ENCODE data around the gene COMP. TPM values are rescaled to one million over a fixed set of nuclear protein-coding genes. Genes with fewer than 3 reads are reported as not detected.

Gene COMP
- total and polyA plus RNA-seq, 2 donors: 0.09 to 1.5 TPM

DNA sequence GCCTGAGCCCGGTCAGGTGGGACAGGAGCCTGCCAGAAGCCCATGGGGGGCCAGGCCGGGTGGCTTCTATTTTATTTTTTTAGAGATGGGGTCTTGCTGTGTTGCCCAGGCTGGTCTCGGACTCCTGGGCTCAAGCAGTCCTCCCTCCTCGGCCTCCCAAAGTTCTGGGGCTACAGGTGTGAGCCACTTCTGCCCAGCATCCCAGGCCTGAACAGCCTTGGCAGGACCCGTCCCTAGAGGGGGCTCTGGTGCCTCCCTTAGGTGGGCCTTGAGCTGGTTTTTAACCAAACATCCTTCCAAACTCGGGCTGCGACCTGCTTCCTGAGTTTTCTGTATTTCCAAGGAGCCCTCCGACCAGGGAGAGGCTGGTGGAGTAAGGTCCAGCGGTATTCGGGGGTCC is 10.5 kb downstream of the COMP start:
- H3K36me3 ChIP-seq (ENCODE audit: control insufficient read depth in 2 of 2, insufficient read depth in 2 of 2, low read length in 1 of 2): no peaks in the 10 kb centered on the region
- WGBS: 89% methylated on average over 10 of the region's 10 CpGs
- peaks cover 0 to 5% of the 10 kb centered on the region in 2 donors for H3K4me1 ChIP-seq (ENCODE audit: control insufficient read depth in 2 of 2, insufficient read depth in 2 of 2, low read length in 2 of 2)
- H3K4me3 ChIP-seq (ENCODE audit: low read length in 2 of 2): no peak overlapping the region
- H3K27ac ChIP-seq (ENCODE audit: low read depth in 1 of 2, low read length in 1 of 2): no peak overlapping the region
- DNase-seq (ENCODE audit: low read depth in 6 of 9, low spot score in 9 of 9): no peak
- peaks cover 7 to 80% of the 10 kb centered on the region in 2 donors for H3K27me3 ChIP-seq (ENCODE audit: control insufficient read depth in 2 of 2, insufficient read depth in 1 of 2, low read length in 1 of 2)
- peaks cover 0 to 6% of the 10 kb centered on the region in 2 donors for H3K9me3 ChIP-seq (ENCODE audit: control insufficient read depth in 2 of 2, insufficient read depth in 1 of 2, low read length in 1 of 2)

DNA sequence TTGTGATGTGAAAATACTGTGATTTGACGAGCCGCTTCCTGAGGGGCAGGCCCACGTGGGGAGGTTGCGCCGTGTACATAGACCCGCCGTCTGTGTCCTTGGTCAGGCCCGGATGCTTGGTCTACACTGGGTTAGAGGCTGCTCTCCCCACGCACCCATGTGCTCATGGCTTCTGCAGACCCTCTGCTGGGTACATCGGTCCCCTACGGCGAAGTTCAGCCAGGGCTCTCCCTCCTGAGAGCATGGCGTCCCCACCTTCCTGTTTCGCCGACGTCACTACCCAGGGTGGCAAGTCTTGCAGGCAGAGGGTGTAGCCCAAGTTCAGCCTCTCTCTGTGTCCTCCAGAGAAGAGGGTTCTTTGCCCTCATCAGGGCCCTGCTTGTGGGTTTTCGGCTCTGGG is 11.0 kb downstream of the COMP start:
- Histone ChIP-seq H3K9me3 (ENCODE audit: control insufficient read depth in 2 of 2, insufficient read depth in 1 of 2, low read length in 1 of 2) (peaks cover 0 to 2% of the 10 kb centered on the region in 2 donors), H3K4me1 (ENCODE audit: control insufficient read depth in 2 of 2, insufficient read depth in 2 of 2, low read length in 2 of 2) (no peaks in the 10 kb centered on the region), H3K36me3 (ENCODE audit: control insufficient read depth in 2 of 2, insufficient read depth in 2 of 2, low read length in 1 of 2) (no peaks in the 10 kb centered on the region), H3K4me3 (ENCODE audit: low read length in 2 of 2) (no peak overlapping the region), H3K27me3 (ENCODE audit: control insufficient read depth in 2 of 2, insufficient read depth in 1 of 2, low read length in 1 of 2) (peaks cover 7 to 74% of the 10 kb centered on the region in 2 donors), H3K27ac (ENCODE audit: low read depth in 1 of 2, low read length in 1 of 2) (no peak overlapping the region)
- WGBS: 97% methylated on average over 17 of the region's 17 CpGs
- no peak for DNase-seq (ENCODE audit: low read depth in 6 of 9, low spot score in 9 of 9)

DNA sequence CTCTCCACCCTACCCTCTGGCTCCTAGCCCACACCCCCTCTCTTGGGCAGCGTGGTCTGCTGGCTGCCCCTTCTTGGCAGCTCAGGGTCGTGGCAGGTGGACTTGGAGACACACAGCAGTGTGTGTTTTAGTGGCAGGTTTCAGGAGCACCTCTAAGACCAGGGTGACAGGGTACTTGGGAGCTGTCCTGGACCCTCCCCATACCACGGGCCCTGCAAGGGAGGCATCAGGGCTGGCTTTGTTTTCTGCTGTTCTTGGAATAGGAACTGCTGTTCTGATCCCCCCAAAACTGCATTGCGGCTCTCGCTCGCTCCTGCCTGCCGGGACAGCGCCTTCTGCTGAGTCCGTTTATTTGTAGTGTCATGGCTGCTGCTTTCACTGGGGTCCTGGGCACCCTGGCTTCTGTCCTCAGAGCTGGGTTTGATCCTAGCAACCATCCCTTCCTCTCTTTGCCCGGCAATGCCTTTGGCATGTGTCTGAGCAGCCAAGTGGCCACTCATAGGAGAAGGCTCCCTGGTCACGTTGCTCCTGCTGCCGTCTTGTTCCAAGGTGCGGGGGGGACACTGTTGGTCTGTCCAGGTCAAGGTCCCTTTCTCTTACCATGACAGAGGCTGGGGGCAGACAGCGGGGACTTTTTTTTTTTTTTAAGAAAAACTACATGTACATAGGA is 12.1 kb downstream of the COMP start:
- DNase-seq (ENCODE audit: low read depth in 6 of 9, low spot score in 9 of 9): no peak
- 96% methylated on average over 14 of the region's 14 CpGs for WGBS
- H3K9me3 ChIP-seq (ENCODE audit: control insufficient read depth in 2 of 2, insufficient read depth in 1 of 2, low read length in 1 of 2): no peaks in the 10 kb centered on the region
- no peak overlapping the region for H3K4me3 ChIP-seq (ENCODE audit: low read length in 2 of 2)
- H3K36me3 ChIP-seq (ENCODE audit: control insufficient read depth in 2 of 2, insufficient read depth in 2 of 2, low read length in 1 of 2): no peaks in the 10 kb centered on the region
- peaks cover 0 to 63% of the 10 kb centered on the region in 2 donors for H3K27me3 ChIP-seq (ENCODE audit: control insufficient read depth in 2 of 2, insufficient read depth in 1 of 2, low read length in 1 of 2)
- no peaks in the 10 kb centered on the region for H3K4me1 ChIP-seq (ENCODE audit: control insufficient read depth in 2 of 2, insufficient read depth in 2 of 2, low read length in 2 of 2)
- H3K27ac ChIP-seq (ENCODE audit: low read depth in 1 of 2, low read length in 1 of 2): no peak overlapping the region

DNA sequence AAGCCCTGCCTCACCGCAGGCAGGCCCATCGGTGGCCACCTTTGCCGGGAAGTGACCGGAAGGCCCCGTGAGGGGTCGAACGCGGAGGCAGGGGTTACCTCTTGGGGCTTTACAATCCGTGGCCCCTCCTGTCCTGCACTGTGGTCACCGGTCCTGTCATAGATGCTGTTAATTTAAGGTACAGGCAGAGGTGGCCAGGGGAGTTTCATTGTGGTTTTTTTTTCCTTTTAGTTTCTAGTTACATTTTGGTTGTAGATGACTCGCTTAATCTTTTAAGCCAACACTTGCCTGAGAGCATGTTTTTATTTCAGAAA is 13.1 kb downstream of the COMP start:
- Histone ChIP-seq H3K4me3 (ENCODE audit: low read length in 2 of 2) (no peak overlapping the region), H3K9me3 (ENCODE audit: control insufficient read depth in 2 of 2, insufficient read depth in 1 of 2, low read length in 1 of 2) (no peaks in the 10 kb centered on the region), H3K36me3 (ENCODE audit: control insufficient read depth in 2 of 2, insufficient read depth in 2 of 2, low read length in 1 of 2) (no peaks in the 10 kb centered on the region), H3K4me1 (ENCODE audit: control insufficient read depth in 2 of 2, insufficient read depth in 2 of 2, low read length in 2 of 2) (no peaks in the 10 kb centered on the region), H3K27me3 (ENCODE audit: control insufficient read depth in 2 of 2, insufficient read depth in 1 of 2, low read length in 1 of 2) (peaks cover 0 to 57% of the 10 kb centered on the region in 2 donors), H3K27ac (ENCODE audit: low read depth in 1 of 2, low read length in 1 of 2) (no peak overlapping the region)
- no peak for DNase-seq (ENCODE audit: low read depth in 6 of 9, low spot score in 9 of 9)
- 93% methylated on average over 11 of the region's 11 CpGs for WGBS

DNA sequence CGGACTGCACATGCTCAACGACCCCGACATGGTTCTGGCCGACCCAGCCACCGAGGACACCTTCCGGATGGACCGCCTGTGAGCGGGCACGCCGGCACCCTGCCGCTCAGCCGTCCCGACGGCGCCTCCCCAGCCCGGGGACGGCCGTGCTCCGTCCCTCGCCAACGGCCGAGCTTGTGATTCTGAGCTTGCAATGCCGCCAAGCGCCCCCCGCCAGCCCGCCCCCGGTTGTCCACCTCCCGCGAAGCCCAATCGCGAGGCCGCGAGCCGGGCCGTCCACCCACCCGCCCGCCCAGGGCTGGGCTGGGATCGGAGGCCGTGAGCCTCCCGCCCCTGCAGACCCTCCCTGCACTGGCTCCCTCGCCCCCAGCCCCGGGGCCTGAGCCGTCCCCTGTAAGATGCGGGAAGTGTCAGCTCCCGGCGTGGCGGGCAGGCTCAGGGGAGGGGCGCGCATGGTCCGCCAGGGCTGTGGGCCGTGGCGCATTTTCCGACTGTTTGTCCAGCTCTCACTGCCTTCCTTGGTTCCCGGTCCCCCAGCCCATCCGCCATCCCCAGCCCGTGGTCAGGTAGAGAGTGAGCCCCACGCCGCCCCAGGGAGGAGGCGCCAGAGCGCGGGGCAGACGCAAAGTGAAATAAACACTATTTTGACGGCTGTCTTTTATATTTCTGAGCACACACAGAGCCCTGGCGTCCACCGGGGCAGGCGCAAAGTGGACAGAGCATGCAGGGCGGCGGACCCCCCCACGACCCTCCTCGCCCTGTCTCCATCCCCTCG is 13.6 kb downstream of the COMP start:
- no peaks in the 10 kb centered on the region for H3K9me3 ChIP-seq (ENCODE audit: control insufficient read depth in 2 of 2, insufficient read depth in 1 of 2, low read length in 1 of 2)
- H3K27ac ChIP-seq (ENCODE audit: low read depth in 1 of 2, low read length in 1 of 2): no peak overlapping the region
- no peaks in the 10 kb centered on the region for H3K36me3 ChIP-seq (ENCODE audit: control insufficient read depth in 2 of 2, insufficient read depth in 2 of 2, low read length in 1 of 2)
- peaks cover 0 to 56% of the 10 kb centered on the region in 2 donors for H3K27me3 ChIP-seq (ENCODE audit: control insufficient read depth in 2 of 2, insufficient read depth in 1 of 2, low read length in 1 of 2)
- DNase-seq (ENCODE audit: low read depth in 6 of 9, low spot score in 9 of 9): no peak
- 88% methylated on average over 71 of the region's 71 CpGs for WGBS
- H3K4me1 ChIP-seq (ENCODE audit: control insufficient read depth in 2 of 2, insufficient read depth in 2 of 2, low read length in 2 of 2): no peaks in the 10 kb centered on the region
- no peak overlapping the region for H3K4me3 ChIP-seq (ENCODE audit: low read length in 2 of 2)

DNA sequence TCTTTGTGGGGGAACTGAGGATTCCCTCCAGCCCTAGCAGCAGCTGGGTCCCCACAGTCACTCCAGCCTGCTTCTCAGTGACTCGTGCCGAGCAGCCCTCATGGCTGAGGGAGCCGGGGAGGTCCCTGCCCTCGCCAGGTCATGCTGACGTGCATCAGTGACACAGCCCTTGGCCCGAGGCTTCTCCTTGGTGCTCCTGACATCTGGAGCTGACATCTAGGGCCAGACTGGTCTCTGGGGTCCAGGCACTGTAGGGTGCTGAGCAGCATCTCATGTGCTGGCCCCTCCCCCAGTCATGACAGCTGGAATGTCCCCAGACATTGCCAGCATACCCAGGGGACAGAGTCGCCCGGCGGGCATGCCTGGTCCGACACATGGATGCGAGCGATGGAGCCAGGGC is 14.4 kb downstream of the COMP start:
- H3K4me1 ChIP-seq (ENCODE audit: control insufficient read depth in 2 of 2, insufficient read depth in 2 of 2, low read length in 2 of 2): no peaks in the 10 kb centered on the region
- no peak overlapping the region for H3K27ac ChIP-seq (ENCODE audit: low read depth in 1 of 2, low read length in 1 of 2)
- H3K27me3 ChIP-seq (ENCODE audit: control insufficient read depth in 2 of 2, insufficient read depth in 1 of 2, low read length in 1 of 2): peaks cover 0 to 52% of the 10 kb centered on the region in 2 donors
- H3K4me3 ChIP-seq (ENCODE audit: low read length in 2 of 2): no peak overlapping the region
- H3K9me3 ChIP-seq (ENCODE audit: control insufficient read depth in 2 of 2, insufficient read depth in 1 of 2, low read length in 1 of 2): no peaks in the 10 kb centered on the region
- H3K36me3 ChIP-seq (ENCODE audit: control insufficient read depth in 2 of 2, insufficient read depth in 2 of 2, low read length in 1 of 2): no peaks in the 10 kb centered on the region
- no peak for DNase-seq (ENCODE audit: low read depth in 6 of 9, low spot score in 9 of 9)
- WGBS: 96% methylated on average over 12 of the region's 12 CpGs

DNA sequence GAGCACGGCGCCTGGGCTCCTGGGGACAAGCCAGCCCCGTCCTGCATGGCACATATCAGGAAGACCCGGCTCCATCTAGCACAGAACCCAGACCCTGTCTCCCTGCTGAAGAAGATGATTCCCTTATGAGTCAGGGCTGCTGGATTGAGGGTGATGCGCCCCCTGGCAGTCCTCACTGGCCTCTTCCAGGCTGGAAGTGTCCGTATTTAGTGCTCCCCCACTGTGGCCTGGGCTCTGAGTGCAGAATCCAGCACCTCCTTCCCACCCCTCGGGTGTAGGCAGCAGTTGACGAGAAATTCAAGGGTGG is 14.9 kb downstream of the COMP start:
- no peak overlapping the region for H3K4me3 ChIP-seq (ENCODE audit: low read length in 2 of 2)
- no peak for DNase-seq (ENCODE audit: low read depth in 6 of 9, low spot score in 9 of 9)
- H3K27me3 ChIP-seq (ENCODE audit: control insufficient read depth in 2 of 2, insufficient read depth in 1 of 2, low read length in 1 of 2): peaks cover 0 to 47% of the 10 kb centered on the region in 2 donors
- no peaks in the 10 kb centered on the region for H3K36me3 ChIP-seq (ENCODE audit: control insufficient read depth in 2 of 2, insufficient read depth in 2 of 2, low read length in 1 of 2)
- no peaks in the 10 kb centered on the region for H3K9me3 ChIP-seq (ENCODE audit: control insufficient read depth in 2 of 2, insufficient read depth in 1 of 2, low read length in 1 of 2)
- WGBS: 96% methylated on average over 8 of the region's 8 CpGs
- H3K4me1 ChIP-seq (ENCODE audit: control insufficient read depth in 2 of 2, insufficient read depth in 2 of 2, low read length in 2 of 2): no peaks in the 10 kb centered on the region
- H3K27ac ChIP-seq (ENCODE audit: low read depth in 1 of 2, low read length in 1 of 2): no peak overlapping the region

DNA sequence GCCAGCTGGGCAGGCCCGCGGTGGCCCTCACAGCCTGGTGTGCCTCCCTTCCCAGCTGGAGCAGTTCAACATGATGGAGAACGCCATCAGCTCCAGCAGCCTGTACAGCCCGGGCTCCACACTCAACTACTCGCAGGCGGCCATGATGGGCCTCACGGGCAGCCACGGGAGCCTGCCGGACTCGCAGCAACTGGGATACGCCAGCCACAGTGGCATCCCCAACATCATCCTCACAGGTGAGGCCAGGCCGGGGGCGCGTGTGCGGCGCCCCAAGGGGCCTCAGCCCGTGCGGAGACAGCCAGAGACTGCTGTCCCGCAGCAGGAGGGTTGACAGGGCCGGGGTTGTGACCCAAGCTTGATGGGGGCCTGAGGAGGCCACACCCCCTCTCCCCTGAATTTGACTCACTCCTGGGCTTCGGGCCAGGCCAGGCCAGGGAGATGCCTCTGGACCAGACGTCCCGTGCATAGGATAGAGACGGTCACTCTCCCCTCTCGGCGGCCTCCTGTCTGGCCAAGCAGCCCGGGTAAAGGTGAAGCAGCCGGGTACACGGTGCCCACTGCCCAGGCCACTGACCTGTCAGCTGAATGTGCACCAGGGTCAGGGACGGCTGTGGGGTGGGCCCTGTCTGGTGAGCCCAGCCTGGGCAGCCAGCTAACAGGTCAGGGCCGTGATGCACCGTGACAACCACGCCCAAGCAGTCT is 15.4 kb downstream of the COMP start:
- Histone ChIP-seq H3K27ac (ENCODE audit: low read depth in 1 of 2, low read length in 1 of 2) (no peak overlapping the region), H3K36me3 (ENCODE audit: control insufficient read depth in 2 of 2, insufficient read depth in 2 of 2, low read length in 1 of 2) (no peaks in the 10 kb centered on the region), H3K4me1 (ENCODE audit: control insufficient read depth in 2 of 2, insufficient read depth in 2 of 2, low read length in 2 of 2) (no peaks in the 10 kb centered on the region), H3K4me3 (ENCODE audit: low read length in 2 of 2) (no peak overlapping the region), H3K9me3 (ENCODE audit: control insufficient read depth in 2 of 2, insufficient read depth in 1 of 2, low read length in 1 of 2) (no peaks in the 10 kb centered on the region), H3K27me3 (ENCODE audit: control insufficient read depth in 2 of 2, insufficient read depth in 1 of 2, low read length in 1 of 2) (peaks cover 0 to 46% of the 10 kb centered on the region in 2 donors)
- DNase-seq (ENCODE audit: low read depth in 6 of 9, low spot score in 9 of 9): no peak
- WGBS: 97% methylated on average over 33 of the region's 33 CpGs

DNA sequence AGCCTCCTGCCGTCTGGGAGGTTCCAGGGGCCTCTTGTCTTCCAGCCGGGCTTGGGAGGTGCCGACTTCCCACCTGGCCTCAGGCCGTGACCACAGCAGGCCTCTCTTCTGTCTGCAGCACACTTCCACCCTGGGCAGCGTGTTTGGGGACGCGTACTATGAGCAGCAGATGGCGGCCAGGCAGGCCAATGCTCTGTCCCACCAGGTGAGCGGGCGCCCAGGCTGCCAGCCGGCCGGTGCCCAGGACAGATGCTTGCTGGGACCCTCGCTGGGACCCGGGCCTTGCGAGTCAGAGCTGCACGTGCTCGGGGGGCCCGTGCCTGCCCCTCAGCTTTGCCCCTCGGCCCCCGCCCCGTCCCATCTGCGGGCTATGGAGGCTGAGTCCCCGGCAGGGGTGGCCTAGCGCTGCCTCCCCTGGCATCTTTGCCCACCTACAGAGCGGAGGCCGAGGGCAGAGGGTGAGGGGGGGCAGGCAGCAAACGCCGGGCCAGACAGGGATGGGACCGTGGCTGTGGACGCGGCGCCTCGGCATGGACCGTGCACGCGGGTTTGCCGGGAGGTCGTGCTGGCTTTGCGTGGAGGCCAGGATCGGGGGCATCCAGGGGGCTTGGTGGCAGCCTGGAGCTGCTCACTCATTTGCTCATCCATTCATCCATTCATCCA is 16.2 kb downstream of the COMP start:
- no peaks in the 10 kb centered on the region for H3K36me3 ChIP-seq (ENCODE audit: control insufficient read depth in 2 of 2, insufficient read depth in 2 of 2, low read length in 1 of 2)
- peaks cover 0 to 38% of the 10 kb centered on the region in 2 donors for H3K27me3 ChIP-seq (ENCODE audit: control insufficient read depth in 2 of 2, insufficient read depth in 1 of 2, low read length in 1 of 2)
- 97% methylated on average over 40 of the region's 40 CpGs for WGBS
- H3K4me1 ChIP-seq (ENCODE audit: control insufficient read depth in 2 of 2, insufficient read depth in 2 of 2, low read length in 2 of 2): no peaks in the 10 kb centered on the region
- H3K27ac ChIP-seq (ENCODE audit: low read depth in 1 of 2, low read length in 1 of 2): no peak overlapping the region
- H3K9me3 ChIP-seq (ENCODE audit: control insufficient read depth in 2 of 2, insufficient read depth in 1 of 2, low read length in 1 of 2): no peaks in the 10 kb centered on the region
- no peak overlapping the region for H3K4me3 ChIP-seq (ENCODE audit: low read length in 2 of 2)
- DNase-seq (ENCODE audit: low read depth in 6 of 9, low spot score in 9 of 9): no peak

Data from thymus (tissue), 11 donors.